Neuronal stem cell (in vitro differentiated cells): ENCODE measurements around the gene MRPS6.

Source experiments
- DNase-seq: peaks from one replicate; pipeline ENCODE4 v3.0.0-alpha.2; 2013; ENCODE audit warnings: low spot score
- H2AFZ ChIP-seq: one replicate; pipeline ENCODE4 v1.6.1; 2013; ENCODE audit warnings: mild to moderate bottlenecking, low read length, inconsistent platforms
- H2AK5ac ChIP-seq: 2 replicates; pipeline ENCODE4 v1.6.1; 2013; ENCODE audit warnings: low read depth, mild to moderate bottlenecking, inconsistent platforms, low read length, moderate library complexity, mixed read lengths
- H2BK120ac ChIP-seq: 2 replicates; pipeline ENCODE4 v1.6.1; 2013; ENCODE audit warnings: low read depth, mild to moderate bottlenecking, inconsistent platforms, low read length, moderate library complexity, mixed read lengths
- H2BK12ac ChIP-seq: one replicate; pipeline ENCODE4 v1.6.1; 2013; ENCODE audit warnings: low read length, inconsistent platforms
- H2BK15ac ChIP-seq: 2 replicates; pipeline ENCODE4 v1.6.1; 2013; ENCODE audit warnings: mild to moderate bottlenecking, low read length, inconsistent platforms, mixed read lengths
- H2BK5ac ChIP-seq: one replicate; pipeline ENCODE4 v1.6.1; 2013; ENCODE audit warnings: inconsistent platforms, mild to moderate bottlenecking, low read length, moderate library complexity
- H3K14ac ChIP-seq: one replicate; pipeline ENCODE4 v1.6.1; 2013; ENCODE audit warnings: low read length, inconsistent platforms
- H3K18ac ChIP-seq: 2 replicates; pipeline ENCODE4 v1.6.1; 2013; ENCODE audit warnings: low read length, inconsistent platforms
- H3K23ac ChIP-seq: 2 replicates; pipeline ENCODE4 v1.6.1; 2013; ENCODE audit warnings: low read depth, mild to moderate bottlenecking, mixed read lengths, low read length, inconsistent platforms; ENCODE audit not compliant: poor library complexity
- H3K27ac ChIP-seq: replicated peaks from 3 replicates; pipeline ENCODE4 v1.5.1; 2013; ENCODE audit warnings: low read length, inconsistent platforms
- H3K27me3 ChIP-seq, 3 experiments: 2 replicates each; pipeline ENCODE4 v1.6.1; 2013; ENCODE audit warnings: low read length in 3 of 3, mild to moderate bottlenecking in 2 of 3, inconsistent platforms in 1 of 3, low read depth in 1 of 3, mixed read lengths in 1 of 3, moderate library complexity in 1 of 3; ENCODE audit not compliant: control insufficient read depth in 3 of 3, insufficient read depth in 3 of 3
- H3K36me3 ChIP-seq, 2 donors: replicated peaks in 1 of 2; 2 replicates each; pipeline ENCODE4 v1.6.1; 2013; ENCODE audit warnings: low read length in 2 of 2; ENCODE audit not compliant: control insufficient read depth in 2 of 2, insufficient read depth in 2 of 2
- H3K4ac ChIP-seq: 2 replicates; pipeline ENCODE4 v1.6.1; 2013; ENCODE audit warnings: inconsistent platforms, mild to moderate bottlenecking, low read length, moderate library complexity
- H3K4me1 ChIP-seq, 2 donors: 1 replicate in 1 of 2; 2 replicates in 1 of 2; pipeline ENCODE4 v1.6.1; 2013; ENCODE audit warnings: low read length in 2 of 2, low read depth in 1 of 2; ENCODE audit not compliant: control insufficient read depth in 2 of 2, insufficient read depth in 1 of 2
- H3K4me2 ChIP-seq: one replicate; pipeline ENCODE4 v1.6.1; 2013; ENCODE audit warnings: mild to moderate bottlenecking, low read length, inconsistent platforms; ENCODE audit not compliant: insufficient read depth, poor library complexity, severe bottlenecking
- H3K4me3 ChIP-seq, 2 donors: 2 replicates each; pipeline ENCODE4 v1.5.1; 2013; ENCODE audit warnings: low read length in 2 of 2, mild to moderate bottlenecking in 2 of 2, inconsistent platforms in 1 of 2, moderate library complexity in 1 of 2
- H3K79me1 ChIP-seq: one replicate; pipeline ENCODE4 v1.6.1; 2013; ENCODE audit warnings: low read depth, mild to moderate bottlenecking, inconsistent platforms, low read length, moderate library complexity
- H3K9ac ChIP-seq: one replicate; pipeline ENCODE4 v1.6.1; 2013; ENCODE audit warnings: mild to moderate bottlenecking, low read depth, low read length, inconsistent platforms; ENCODE audit not compliant: poor library complexity
- H3K9me3 ChIP-seq, 2 donors: replicated peaks in 1 of 2; 2 replicates each; pipeline versions ENCODE3 to v1.6.1; 2013; ENCODE audit warnings: low read length in 2 of 2, mild to moderate bottlenecking in 2 of 2, inconsistent platforms in 1 of 2, low read depth in 1 of 2, mixed read lengths in 1 of 2, moderate library complexity in 1 of 2; ENCODE audit not compliant: control insufficient read depth in 2 of 2, insufficient read depth in 1 of 2
- H4K8ac ChIP-seq: one replicate; pipeline ENCODE4 v1.6.1; 2013; ENCODE audit warnings: low read depth, mild to moderate bottlenecking, inconsistent platforms, low read length, moderate library complexity
- H4K91ac ChIP-seq: one replicate; pipeline ENCODE4 v1.6.1; 2013; ENCODE audit warnings: low read length, low read depth, mild to moderate bottlenecking, inconsistent platforms; ENCODE audit not compliant: poor library complexity
- WGBS, 2 donors: extraction: QIAGEN DNeasy Blood & Tissue Kit; methylation state at CpG; one replicate each; pipeline ENCODE4 v1.1.7; 2013; ENCODE audit warnings: missing lambda C conversion rate in 2 of 2, mixed read lengths in 1 of 2; ENCODE audit not compliant: insufficient read length in 2 of 2, insufficient replicate concordance in 1 of 2; ENCODE audit errors: extremely low coverage in 2 of 2; 5-methylcytosine and 5-hydroxymethylcytosine counted together

The MRPS6 gene

GRCh38 chr21:34074283-34075090 lies 1.1 kb downstream of the MRPS6 start:
- H3K4me3 ChIP-seq = peak overlapping the region; percentile 64 to 97
- H3K14ac ChIP-seq = no peak overlapping the region
- peak overlapping the region; percentile 72 for H3K4me2 ChIP-seq
- no peak for DNase-seq
- WGBS, 2 donors = no CpG with 5 or more reads among the region's 32 CpGs
- no peak overlapping the region for H2BK15ac ChIP-seq
- peak overlapping the region; percentile 42 for H3K27ac ChIP-seq
- no peak overlapping the region for H2AK5ac ChIP-seq
- no peaks in the 10 kb centered on the region for H3K27me3 ChIP-seq
- no peaks in the 10 kb centered on the region for H3K9me3 ChIP-seq
- H2BK5ac ChIP-seq = peak overlapping the region; percentile 67
- no peak overlapping the region for H4K91ac ChIP-seq
- H2BK120ac ChIP-seq = no peak overlapping the region
- peak overlapping the region; percentile 2 for H3K18ac ChIP-seq
- H3K79me1 ChIP-seq = no peaks in the 10 kb centered on the region
- peak overlapping the region; percentile 31 for H2AFZ ChIP-seq
- H3K9ac ChIP-seq = peak overlapping the region; percentile 32
- H3K4ac ChIP-seq = no peak overlapping the region
- H3K36me3 ChIP-seq = peaks cover 4 to 38% of the 10 kb centered on the region in 2 donors
- H2BK12ac ChIP-seq = no peak overlapping the region
- H3K23ac ChIP-seq = no peak overlapping the region
- H3K4me1 ChIP-seq = peaks cover 12 to 18% of the 10 kb centered on the region in 2 donors
- H4K8ac ChIP-seq = no peak overlapping the region

- whole genome bisulfite sequencing, 2 donors = no CpG with 5 or more reads among the region's 2 CpGs
- Histone ChIP-seq H3K4me3 (peak overlapping the region; percentile 64 to 97), H3K9ac (no peak overlapping the region), H3K4ac (no peak overlapping the region), H3K9me3 (no peaks in the 10 kb centered on the region), H3K36me3 (peaks cover 5 to 44% of the 10 kb centered on the region in 2 donors), H2BK120ac (no peak overlapping the region), H3K23ac (no peak overlapping the region), H2BK15ac (no peak overlapping the region), H3K27ac (no peak overlapping the region), H3K79me1 (no peaks in the 10 kb centered on the region), H2AK5ac (no peak overlapping the region), H2BK12ac (no peak overlapping the region), H2AFZ (no peak overlapping the region), H3K4me1 (peaks cover 14 to 18% of the 10 kb centered on the region in 2 donors), H3K14ac (no peak overlapping the region), H3K4me2 (peak overlapping the region; percentile 72), H2BK5ac (no peak overlapping the region), H3K27me3 (no peaks in the 10 kb centered on the region), H3K18ac (no peak overlapping the region), H4K91ac (no peak overlapping the region), H4K8ac (no peak overlapping the region)
- DNase-seq = no peak
These were observed 1.7 kb downstream of the MRPS6 start for GRCh38 chr21:34075091-34075425.

- no CpG with 5 or more reads among the region's 9 CpGs for WGBS, 2 donors
- no peak overlapping the region for H3K27ac ChIP-seq
These were observed 2.6 kb downstream of the MRPS6 start for GRCh38 chr21:34075760-34076660.

GRCh38 chr21:34076835-34077234 lies 3.5 kb downstream of the MRPS6 start:
- no peaks in the 10 kb centered on the region for H3K27me3 ChIP-seq
- no peaks in the 10 kb centered on the region for H3K9me3 ChIP-seq
- DNase-seq = no peak
- H4K8ac ChIP-seq = no peak overlapping the region
- H3K23ac ChIP-seq = no peak overlapping the region
- H2AFZ ChIP-seq = no peak overlapping the region
- H3K4me3 ChIP-seq = no peak overlapping the region
- H3K18ac ChIP-seq = no peak overlapping the region
- H2BK15ac ChIP-seq = no peak overlapping the region
- no peak overlapping the region for H3K27ac ChIP-seq
- H3K14ac ChIP-seq = no peak overlapping the region
- H4K91ac ChIP-seq = no peak overlapping the region
- H3K9ac ChIP-seq = no peak overlapping the region
- H2BK12ac ChIP-seq = no peak overlapping the region
- H2BK120ac ChIP-seq = no peak overlapping the region
- H3K79me1 ChIP-seq = peaks cover 1% of the 10 kb centered on the region
- no CpG with 5 or more reads among the region's 1 CpG for WGBS, 2 donors
- peaks cover 5 to 56% of the 10 kb centered on the region in 2 donors for H3K36me3 ChIP-seq
- no peak overlapping the region for H2BK5ac ChIP-seq
- peak overlapping the region; percentile 13 for H3K4me2 ChIP-seq
- H2AK5ac ChIP-seq = no peak overlapping the region
- no peak overlapping the region for H3K4ac ChIP-seq
- H3K4me1 ChIP-seq = peaks cover 14 to 18% of the 10 kb centered on the region in 2 donors

More at GRCh38 chr21:34075760-34076660, 2.6 kb downstream of the MRPS6 start:
- Histone ChIP-seq H2BK15ac (no peak overlapping the region), H3K14ac (no peak overlapping the region), H3K9me3 (no peaks in the 10 kb centered on the region), H3K27me3 (no peaks in the 10 kb centered on the region), H3K4ac (no peak overlapping the region), H3K36me3 (peaks cover 5 to 54% of the 10 kb centered on the region in 2 donors), H3K4me1 (peaks cover 14 to 18% of the 10 kb centered on the region in 2 donors), H3K18ac (no peak overlapping the region), H2BK120ac (no peak overlapping the region), H2BK12ac (no peak overlapping the region), H4K8ac (no peak overlapping the region), H4K91ac (no peak overlapping the region), H3K79me1 (peaks cover 1% of the 10 kb centered on the region), H2AFZ (no peak overlapping the region), H2BK5ac (no peak overlapping the region), H3K4me3 (no peak overlapping the region), H3K23ac (no peak overlapping the region), H3K4me2 (peak overlapping the region; percentile 51), H3K9ac (no peak overlapping the region), H2AK5ac (no peak overlapping the region)
- DNase-seq = no peak
